H1 (cell line): ENCODE data around the gene EMD. TPM values are rescaled to one million over a fixed set of nuclear protein-coding genes. Genes with fewer than 3 reads are reported as not detected.

Experiments used
- BCL11A ChIP-seq, 2 experiments: IDR thresholded peaks; one replicate each; pipeline ENCODE4 v1.6.1; 2011; ENCODE audit warnings: low read depth in 2 of 2, low read length in 2 of 2, mild to moderate bottlenecking in 2 of 2
- CHD7 ChIP-seq: fragments of 300-600 bp; sonication (generic); IDR thresholded peaks from 2 replicates; pipeline ENCODE4 v1.7.1; 2012; ENCODE audit warnings: low read length, moderate library complexity, mild to moderate bottlenecking, inconsistent platforms; ENCODE audit not compliant: insufficient replicate concordance
- KDM4A ChIP-seq: IDR thresholded peaks from one replicate; pipeline ENCODE4 v1.7.1; 2012; ENCODE audit warnings: low read depth, mild to moderate bottlenecking, moderate library complexity, low read length, inconsistent platforms; ENCODE audit not compliant: severe bottlenecking
- polyA plus RNA-seq, 7 experiments: library from polyadenylated mRNA; depleted of rRNA in 3 of 7; stranded (reverse) in 5 of 7; unstranded in 2 of 7; fragments of >200 nt in 5 of 7; fragments of 200-250 nt in 2 of 7; gene quantifications; 1 replicate in 5 of 7; 2 replicates in 1 of 7; 4 replicates in 1 of 7; pipeline versions ENCODE4 v1.2.1 to v1.2.3, GENCODE V29; 2011 to 2013; ENCODE audit warnings: missing spikeins in 2 of 7, mixed read lengths in 2 of 7
- total RNA-seq: library from RNA; stranded (reverse); fragmentation: NEBNext Ultra II Directional; extraction: Animal tissue kit (Norgen Biotek cat#: 25700); gene quantifications from 2 replicates; pipeline ENCODE4 v1.2.1, GENCODE V29; 2021

EMD gene
- total and polyA plus RNA-seq, 2 of the 8 experiments (the other 6 are each of a cell fraction or from before 2014, with no cell fraction given) = 45.5 to 109 TPM

GRCh38 chrX:154352012-154352401, 27.1 kb upstream of the EMD start (continued):
- TF ChIP-seq CHD7 (no peak), KDM4A (no peak), BCL11A (IDR thresholded peaks at IDR 0.05; ENCODE audit: low read depth in 2 of 2, low read length in 2 of 2) (no peak)
